Limb (tissue), 2 donors: Measurements from ENCODE around the gene LMTK2.
"Not testable (repeated sequence)": the region's sequence is repeated elsewhere in the genome, so short reads cannot be mapped to it uniquely, and the experiment has no call there.

Experiments
- DNase-seq, 2 donors: peaks; one replicate each; pipeline ENCODE4 v3.0.0-alpha.2; 2016; ENCODE audit errors: extremely low spot score in 2 of 2

The LMTK2 gene

GRCh38 chr7:98105942-98106544 lies 619 bp upstream of the LMTK2 start:
- DNase-seq = no peak

DNA sequence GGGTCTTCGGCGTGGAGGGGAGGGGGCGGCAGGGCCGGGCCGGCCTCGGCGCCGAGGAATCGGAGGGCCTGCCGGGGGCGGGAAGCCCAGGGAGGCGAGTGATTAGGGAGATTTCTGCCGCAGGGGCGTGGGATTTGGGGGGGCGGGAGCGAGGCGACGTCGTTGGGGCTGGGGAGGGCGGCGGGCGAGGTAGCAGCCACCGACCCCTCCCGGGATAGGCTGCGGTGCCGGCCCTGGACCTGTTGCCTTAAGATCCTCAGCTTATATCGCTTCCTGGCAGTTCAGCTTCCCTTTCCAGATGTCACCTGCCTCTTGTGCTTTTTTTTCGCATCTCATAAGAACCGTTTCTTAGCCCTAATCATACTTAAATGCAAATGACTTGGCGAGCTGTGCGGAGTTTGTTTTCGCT lies 655 bp downstream of the LMTK2 start:
- no peak for DNase-seq

DNA sequence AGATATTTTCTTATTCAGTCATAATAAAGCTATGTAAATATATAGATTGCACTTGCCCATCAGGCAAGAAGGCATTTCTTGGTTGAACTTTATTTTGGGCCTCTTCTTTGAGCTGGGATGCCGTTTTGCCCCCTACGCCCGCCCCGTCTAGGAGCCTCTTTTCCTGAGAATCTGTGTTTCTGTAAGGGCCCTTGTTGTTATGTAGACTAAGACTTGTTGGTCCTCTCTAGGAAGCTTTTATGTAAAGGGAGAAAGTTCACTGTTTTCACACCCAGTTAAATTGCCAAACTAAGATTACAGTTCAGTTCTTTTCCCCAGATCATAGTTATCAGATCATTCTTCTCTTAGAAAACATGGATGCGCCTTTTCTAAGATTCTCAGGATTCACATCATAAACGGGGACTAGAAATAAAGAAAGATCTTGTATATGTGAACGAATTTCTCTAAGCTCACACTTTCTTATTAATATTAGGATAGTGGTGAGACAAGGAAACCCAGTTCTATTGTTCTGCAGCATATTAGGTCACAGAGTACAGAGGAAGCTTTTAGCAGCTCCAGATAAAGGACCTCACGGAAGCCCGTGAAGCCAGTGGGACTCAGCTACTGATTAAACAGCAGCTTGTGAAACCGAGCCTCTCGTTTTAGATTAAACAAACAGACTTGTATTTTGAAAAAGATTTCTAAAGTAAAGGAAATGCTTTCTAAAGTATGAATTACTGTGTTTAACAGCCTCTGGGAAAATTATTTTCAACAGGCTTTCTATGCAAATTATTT lies 3.8 kb downstream of the LMTK2 start:
- DNase-seq = no peak

- DNase-seq = no peak
These were observed 5.4 kb downstream of the LMTK2 start for GRCh38 chr7:98112077-98112476.

DNA sequence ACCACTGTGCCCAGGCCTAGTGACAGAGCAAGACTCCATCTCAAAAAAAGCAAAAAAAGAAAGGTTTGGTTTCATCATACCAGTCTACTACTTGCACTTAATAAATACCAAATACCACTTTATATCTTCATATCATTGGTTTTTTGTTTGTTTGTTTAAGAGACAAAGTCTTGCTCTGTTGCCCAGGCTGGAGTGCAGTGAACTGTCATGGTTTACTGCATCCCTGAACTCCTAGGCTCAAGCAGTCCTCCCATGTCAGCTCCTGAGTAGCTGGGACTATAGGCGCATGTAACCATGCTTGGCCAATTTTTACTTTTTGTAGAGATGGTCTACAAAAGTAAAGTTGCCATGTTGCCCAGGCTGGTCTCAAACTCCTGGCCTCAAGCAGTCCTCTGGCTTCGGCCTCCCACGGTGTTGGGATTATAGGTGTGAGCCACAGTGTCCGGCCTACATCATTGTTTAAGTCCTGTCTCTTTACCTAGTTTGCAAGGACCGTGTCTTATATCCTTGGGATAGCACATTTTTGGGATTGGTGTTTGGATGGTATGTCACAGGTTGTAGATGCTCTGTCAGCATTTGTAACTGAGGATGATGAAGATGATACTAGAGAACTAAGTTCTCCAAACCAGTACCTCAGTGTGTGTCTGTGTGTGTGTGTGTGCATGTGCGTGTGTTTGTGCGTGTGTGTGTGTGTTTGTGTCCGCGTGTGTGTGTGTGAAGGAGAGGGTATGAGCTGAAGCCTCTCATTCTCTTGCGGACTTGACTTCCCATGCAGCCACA lies 9.3 kb downstream of the LMTK2 start:
- no peak for DNase-seq

DNA sequence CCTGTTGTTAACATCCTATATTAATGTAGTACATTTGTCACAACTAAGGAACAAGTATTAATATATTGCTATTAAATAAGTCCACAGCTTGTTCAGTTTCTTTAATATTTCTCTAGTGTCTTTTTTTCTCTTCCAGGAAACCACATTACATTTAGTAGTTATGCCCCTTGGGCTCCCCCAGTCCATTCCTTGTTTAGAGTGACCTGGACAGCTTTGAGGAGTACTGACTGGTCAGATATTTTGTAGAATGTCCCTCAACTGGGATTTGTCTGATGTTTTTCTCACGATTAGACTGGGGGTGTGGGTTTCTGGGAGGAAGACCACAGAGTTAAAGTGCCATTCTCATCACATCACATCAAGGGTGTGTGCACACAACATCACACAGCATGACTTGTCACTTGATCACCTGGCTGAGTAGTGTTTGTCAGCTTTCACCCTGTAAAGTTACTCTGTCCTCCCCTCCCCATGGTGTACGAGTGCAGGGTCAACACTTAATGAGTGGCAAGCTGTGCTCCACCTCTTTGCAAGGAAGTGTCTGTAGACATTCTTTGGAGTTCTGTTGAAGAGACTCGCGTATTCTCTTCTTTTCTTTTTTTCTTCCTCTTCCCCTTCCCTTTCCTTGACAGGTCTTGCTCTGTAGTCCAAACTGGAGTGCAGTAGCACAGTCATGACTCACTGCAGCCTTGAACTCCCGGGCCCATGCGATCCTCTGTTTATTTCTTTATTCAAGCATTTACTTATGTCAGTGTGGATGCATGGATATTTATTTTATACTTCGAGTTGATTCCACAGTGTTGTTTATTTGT lies 10.2 kb downstream of the LMTK2 start:
- DNase-seq = no peak

DNA sequence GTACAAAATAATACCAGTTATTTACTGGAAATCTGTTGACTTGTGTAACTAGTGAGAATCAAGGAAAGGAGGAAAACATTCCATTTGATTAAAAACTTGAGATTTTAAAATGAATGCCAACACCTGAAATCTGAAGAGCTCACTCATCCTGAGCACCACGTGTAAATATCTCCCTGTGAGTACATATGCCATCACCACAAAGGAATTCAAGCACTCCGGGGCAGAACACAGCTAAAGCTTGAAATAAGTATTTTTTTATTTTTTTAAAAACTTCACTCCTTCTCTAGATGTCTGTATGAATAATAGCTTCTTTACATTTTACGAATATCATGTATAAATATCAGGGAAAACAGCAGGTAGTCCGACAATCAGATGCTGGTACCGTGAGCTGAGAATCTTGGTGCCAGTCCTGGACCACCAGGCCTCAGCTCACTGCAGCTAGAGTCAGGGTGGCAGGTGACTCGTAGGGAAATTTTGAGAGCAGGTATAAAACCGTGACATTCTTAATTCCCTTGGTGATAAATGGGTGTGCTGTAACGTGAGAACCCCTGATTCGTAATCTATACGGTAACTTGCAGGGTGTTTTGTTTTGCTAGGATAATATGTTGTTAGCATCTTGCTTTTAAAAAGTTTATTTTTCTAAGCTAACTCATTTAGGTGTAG lies 12.7 kb downstream of the LMTK2 start:
- no peak for DNase-seq

- no peak for DNase-seq
These were observed 13.9 kb downstream of the LMTK2 start for GRCh38 chr7:98120559-98120958.

DNA sequence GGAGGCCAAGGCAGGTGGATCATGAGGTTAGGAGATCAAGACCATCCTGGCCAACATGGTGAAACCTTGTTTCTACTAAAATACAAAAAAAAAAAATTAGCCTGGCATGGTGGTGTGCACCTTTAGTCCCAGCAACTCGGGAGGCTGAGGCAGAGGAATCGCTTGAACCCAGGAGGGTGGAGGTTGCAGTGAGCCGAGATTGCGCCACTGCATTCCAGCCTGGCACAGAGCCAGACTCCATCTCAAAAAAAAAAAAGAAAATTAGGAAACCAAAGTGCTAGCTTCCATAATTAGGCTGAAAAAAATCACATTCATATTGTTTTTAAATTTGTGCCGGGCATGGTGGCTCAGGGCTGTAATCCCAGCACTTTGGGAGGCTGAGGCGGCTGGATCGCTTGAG lies 14.7 kb downstream of the LMTK2 start:
- not testable (repeated sequence) for DNase-seq

- no peak for DNase-seq
These were observed 16.7 kb downstream of the LMTK2 start for GRCh38 chr7:98123365-98123696.

DNA sequence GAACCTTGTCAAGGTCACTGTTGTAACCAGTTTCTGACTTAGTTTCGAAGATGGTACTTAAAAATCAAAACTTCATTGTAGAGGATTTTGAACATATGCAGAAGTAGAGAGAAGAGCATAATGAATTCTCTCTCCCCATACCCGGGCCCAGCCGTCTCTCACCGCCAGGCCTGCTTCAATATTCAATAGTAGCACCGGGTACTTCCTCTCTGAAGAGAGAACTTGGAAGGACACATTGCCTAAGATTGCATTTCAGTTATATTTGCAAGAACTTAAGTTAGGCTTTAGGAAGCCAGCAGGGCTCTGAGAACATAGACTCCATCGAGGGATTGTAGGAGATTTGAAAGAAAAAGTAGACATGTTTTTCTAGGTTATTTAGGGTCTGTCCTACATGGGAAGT lies 19.1 kb downstream of the LMTK2 start:
- DNase-seq = no peak

DNA sequence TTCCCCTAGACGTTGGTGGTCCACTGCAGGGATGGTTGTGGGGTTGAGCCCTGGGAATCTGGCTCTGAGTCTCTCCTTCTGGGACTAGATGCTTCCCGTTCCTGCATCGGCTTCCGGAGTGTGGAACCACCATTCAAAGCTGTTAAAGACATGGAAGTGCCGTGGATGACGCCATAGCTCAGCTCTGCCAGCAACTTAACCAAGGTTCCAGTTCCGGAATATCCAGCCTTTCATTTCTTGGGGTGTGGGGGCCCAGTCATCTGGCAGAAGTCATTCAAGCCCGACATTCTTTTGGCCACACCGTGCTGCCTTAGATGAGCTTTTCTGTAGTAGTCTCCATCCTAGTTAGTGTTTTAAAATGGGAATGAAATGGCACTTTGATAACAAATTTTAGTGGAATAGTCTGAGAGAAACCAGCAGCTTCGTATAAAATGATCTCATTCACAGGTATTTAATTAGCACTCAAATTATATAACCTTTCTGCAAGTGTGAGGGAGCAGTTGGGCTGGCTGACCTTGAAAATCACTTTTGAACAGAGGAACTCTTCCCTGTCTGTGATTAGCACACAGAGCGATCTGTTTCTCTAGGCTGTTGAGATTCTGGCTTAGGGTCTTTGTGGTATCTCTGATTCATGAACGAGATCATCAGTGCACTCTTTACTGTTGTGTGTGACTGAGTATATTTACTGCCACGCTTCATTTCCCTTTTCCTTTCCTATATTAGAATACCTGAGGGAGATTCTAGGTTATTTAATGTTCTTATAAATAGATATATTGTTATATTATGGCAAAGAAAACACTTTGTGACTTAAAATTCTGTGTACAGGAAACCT lies 19.9 kb downstream of the LMTK2 start:
- no peak for DNase-seq

- no peak for DNase-seq
These were observed 21.7 kb downstream of the LMTK2 start for GRCh38 chr7:98128346-98128745.

GRCh38 chr7:98130959-98131358 lies 24.3 kb downstream of the LMTK2 start:
- DNase-seq = no peak

DNA sequence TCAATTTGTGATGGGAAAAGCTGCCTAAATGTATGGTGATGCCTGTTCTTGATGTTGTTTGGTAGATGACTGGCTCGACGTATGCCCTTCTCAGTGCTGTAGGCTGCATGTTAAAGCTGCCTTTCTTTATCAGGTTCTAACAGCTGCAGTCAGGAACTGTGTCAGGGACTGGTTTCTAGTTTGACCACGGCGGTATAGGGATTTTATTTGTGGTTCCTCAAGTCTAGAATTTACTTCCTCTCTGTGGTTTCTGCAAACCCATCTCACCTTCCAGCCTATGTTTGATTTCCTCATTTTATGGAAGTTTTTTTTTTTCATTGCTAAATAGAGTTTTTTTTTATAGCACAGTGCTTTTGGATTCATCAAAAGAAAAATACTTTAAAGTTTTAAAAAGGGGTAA lies 26.5 kb downstream of the LMTK2 start:
- no peak for DNase-seq

GRCh38 chr7:98133621-98134303 lies 27.1 kb downstream of the LMTK2 start:
- no peak for DNase-seq

DNA sequence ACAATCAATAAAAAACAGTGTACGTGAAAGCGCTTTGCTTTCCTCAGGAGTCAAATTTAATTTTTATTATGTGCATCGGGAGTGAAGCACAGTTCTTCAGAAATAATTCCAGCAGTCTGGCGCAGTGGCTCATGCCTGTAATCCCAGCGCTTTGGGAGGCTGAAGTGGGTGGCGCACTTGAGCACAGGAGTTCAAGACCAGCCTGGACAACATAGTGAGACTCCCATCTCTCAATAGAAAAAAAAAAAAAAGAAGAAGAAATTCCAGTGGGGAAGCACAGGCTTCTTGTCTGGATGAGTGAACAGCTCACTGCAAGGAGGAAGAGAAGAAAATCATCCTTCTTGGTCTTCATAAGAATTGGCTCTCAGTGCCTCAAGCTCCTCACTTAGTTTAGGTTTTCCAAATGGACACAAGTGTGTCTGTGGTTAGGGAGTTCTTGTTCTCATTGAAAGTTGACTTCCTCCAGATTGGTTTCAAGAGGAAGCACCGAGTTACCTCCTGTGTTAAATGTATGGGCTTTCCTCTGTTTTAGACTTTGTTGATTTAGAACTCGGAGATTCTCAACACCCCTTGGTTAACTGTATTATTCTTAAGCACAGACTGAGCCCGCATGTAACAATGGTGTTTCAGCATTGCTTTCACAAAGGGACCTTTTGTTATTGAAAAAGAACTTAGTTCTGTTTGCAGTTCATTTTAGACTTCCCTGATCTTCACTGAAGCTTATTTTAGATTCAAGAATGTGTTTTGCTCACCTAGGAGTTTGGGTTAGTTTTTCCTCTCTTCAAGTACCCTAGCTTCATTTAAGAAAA lies 28.0 kb downstream of the LMTK2 start:
- no peak for DNase-seq

- no peak for DNase-seq
These were observed 29.3 kb downstream of the LMTK2 start for GRCh38 chr7:98135984-98136383.

- DNase-seq = no peak
These were observed 29.8 kb downstream of the LMTK2 start for GRCh38 chr7:98136423-98136822.
